ENCODE measurements around the gene SLC5A11. TPM values are rescaled to one million over a fixed set of nuclear protein-coding genes. Genes with fewer than 3 reads are reported as not detected.

Gene SLC5A11
- polyA plus RNA-seq, 1 donor (not counting 4 experiments of a cell fraction or from before 2014, with no cell fraction given) = 0.07 TPM

DNA sequence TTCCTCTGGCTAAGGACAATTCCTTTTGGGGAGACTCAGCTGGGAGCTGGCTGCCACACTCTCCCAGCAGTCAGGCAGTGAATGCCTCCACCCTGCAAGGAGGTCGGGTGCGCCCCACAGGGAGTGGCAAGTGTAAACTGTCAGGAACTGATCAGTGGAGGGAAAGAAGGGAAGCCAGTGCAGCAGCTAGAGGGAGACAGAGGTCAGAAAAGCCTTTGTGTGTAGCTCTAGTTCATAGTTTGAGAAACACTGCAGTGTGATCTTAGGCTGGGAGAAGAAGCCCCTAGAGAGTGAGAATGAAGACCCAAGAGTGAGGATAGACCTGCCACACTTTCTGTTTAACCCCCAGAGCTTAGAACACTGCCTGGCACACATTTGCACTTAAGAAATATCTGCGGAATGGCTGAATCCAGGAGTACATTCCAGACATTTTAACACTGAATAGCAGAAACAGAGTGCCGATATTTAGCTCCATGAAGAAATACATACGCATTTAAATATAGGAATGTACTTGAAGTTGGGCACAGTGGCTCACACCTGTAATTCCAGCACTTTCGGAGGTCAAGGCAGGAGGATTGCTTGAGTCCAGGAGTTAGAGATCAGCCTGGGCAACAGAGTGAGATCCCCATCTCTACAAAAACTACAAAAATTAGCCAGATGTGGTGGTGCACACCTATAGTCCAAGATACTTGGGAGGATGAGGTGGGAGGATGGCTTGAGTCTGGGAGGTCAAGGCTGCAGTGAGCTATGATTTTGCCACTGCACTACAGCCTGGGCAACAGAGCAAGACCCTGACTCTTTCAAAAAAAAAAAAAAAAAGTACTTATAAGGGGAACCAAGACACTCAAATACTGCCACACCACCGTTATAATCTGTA is 11.1 kb upstream of the SLC5A11 start:
- FAIRE-seq = no peak
- dilution Hi-C loops (cut with MboI; ENCODE audit: extremely low pct_ligation_motif_present, low sequenced_read_pairs) = no loop called here
- H3K9ac ChIP-seq (ENCODE audit: control insufficient read depth, extremely low read depth, insufficient read depth, low read length) = no peak overlapping the region
- H4K20me1 ChIP-seq (ENCODE audit: control insufficient read depth, extremely low read depth, insufficient read depth, low read length) = peaks cover 2% of the 10 kb centered on the region
- no peak overlapping the region for H2AFZ ChIP-seq (ENCODE audit: control insufficient read depth, low read length)
- peaks cover 0 to 2% of the 10 kb centered on the region in 2 experiments for H3K36me3 ChIP-seq (ENCODE audit: control insufficient read depth in 2 of 2, extremely low read depth in 1 of 2, insufficient read depth in 2 of 2, low read length in 2 of 2)
- no peak for TF ChIP-seq EZH2 (IDR thresholded peaks at IDR 0.05; ENCODE audit: low read length)
- TF ChIP-seq, protein P1, sequence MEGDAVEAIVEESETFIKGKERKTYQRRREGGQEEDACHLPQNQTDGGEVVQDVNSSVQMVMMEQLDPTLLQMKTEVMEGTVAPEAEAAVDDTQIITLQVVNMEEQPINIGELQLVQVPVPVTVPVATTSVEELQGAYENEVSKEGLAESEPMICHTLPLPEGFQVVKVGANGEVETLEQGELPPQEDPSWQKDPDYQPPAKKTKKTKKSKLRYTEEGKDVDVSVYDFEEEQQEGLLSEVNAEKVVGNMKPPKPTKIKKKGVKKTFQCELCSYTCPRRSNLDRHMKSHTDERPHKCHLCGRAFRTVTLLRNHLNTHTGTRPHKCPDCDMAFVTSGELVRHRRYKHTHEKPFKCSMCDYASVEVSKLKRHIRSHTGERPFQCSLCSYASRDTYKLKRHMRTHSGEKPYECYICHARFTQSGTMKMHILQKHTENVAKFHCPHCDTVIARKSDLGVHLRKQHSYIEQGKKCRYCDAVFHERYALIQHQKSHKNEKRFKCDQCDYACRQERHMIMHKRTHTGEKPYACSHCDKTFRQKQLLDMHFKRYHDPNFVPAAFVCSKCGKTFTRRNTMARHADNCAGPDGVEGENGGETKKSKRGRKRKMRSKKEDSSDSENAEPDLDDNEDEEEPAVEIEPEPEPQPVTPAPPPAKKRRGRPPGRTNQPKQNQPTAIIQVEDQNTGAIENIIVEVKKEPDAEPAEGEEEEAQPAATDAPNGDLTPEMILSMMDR (optimal IDR thresholded peaks at IDR 0.05 in 1 of 3, IDR thresholded peaks at IDR 0.05 in 1 of 3, conservative IDR thresholded peaks at IDR 0.05 in 1 of 3; ENCODE audit: extremely low read depth in 1 of 3, insufficient read depth in 2 of 3, low read length in 3 of 3) = peak; percentile 54 to 81 (median 78)
- H3K27me3 ChIP-seq (ENCODE audit: control insufficient read depth, extremely low read depth, insufficient read depth, low read length) = no peaks in the 10 kb centered on the region
- H3K4me3 ChIP-seq (ENCODE audit: control insufficient read depth in 2 of 3, extremely low read depth in 1 of 3, insufficient read depth in 2 of 3, low read depth in 1 of 3, low read length in 3 of 3) = no peak overlapping the region
- DNase-seq (ENCODE audit: low read depth, low spot score) = no peak
- H3K27ac ChIP-seq (ENCODE audit: control insufficient read depth, insufficient read depth, low read length) = no peak overlapping the region
- no peaks in the 10 kb centered on the region for H3K9me3 ChIP-seq (ENCODE audit: control insufficient read depth, low read depth, low read length)
- no peaks in the 10 kb centered on the region for H3K79me2 ChIP-seq (ENCODE audit: control insufficient read depth, insufficient read depth, low read length)
- peaks cover 7% of the 10 kb centered on the region for H3K4me1 ChIP-seq (ENCODE audit: control insufficient read depth, extremely low read depth, insufficient read depth, low read length)
- no peaks in the 10 kb centered on the region for H3K9me1 ChIP-seq (ENCODE audit: control insufficient read depth, extremely low read depth, insufficient read depth, low read length)
- H3K4me2 ChIP-seq (ENCODE audit: control insufficient read depth, extremely low read depth, insufficient read depth, low read depth, low read length) = no peak overlapping the region

DNA sequence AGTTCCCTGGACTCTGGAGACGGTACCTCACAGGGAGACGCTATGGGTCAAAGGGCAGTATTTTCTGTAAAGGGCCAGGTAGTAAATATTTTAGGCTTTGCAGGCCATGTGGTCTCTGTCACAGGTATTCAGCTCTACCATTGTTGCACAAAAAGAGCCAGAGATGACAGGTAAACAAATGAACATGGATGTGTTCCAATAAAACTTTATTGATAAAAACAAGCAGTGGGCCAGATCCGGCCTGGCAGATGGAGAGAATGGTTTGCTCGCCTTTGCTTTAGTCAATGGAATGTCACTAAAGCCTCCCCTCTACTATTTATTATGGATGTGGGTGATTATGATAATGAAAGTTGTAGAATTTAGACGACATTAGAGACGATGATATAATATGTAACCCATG is 8.9 kb upstream of the SLC5A11 start:
- H3K27ac ChIP-seq (ENCODE audit: control insufficient read depth, insufficient read depth, low read length) = no peak overlapping the region
- H3K9me3 ChIP-seq (ENCODE audit: control insufficient read depth, low read depth, low read length) = no peaks in the 10 kb centered on the region
- H2AFZ ChIP-seq (ENCODE audit: control insufficient read depth, low read length) = no peak overlapping the region
- no peaks in the 10 kb centered on the region for H3K27me3 ChIP-seq (ENCODE audit: control insufficient read depth, extremely low read depth, insufficient read depth, low read length)
- H3K4me2 ChIP-seq (ENCODE audit: control insufficient read depth, extremely low read depth, insufficient read depth, low read depth, low read length) = no peak overlapping the region
- no peaks in the 10 kb centered on the region for H3K9me1 ChIP-seq (ENCODE audit: control insufficient read depth, extremely low read depth, insufficient read depth, low read length)
- no peak overlapping the region for H3K4me3 ChIP-seq (ENCODE audit: control insufficient read depth in 2 of 3, extremely low read depth in 1 of 3, insufficient read depth in 2 of 3, low read depth in 1 of 3, low read length in 3 of 3)
- dilution Hi-C loops (cut with MboI; ENCODE audit: extremely low pct_ligation_motif_present, low sequenced_read_pairs) = no loop called here
- no peak for TF ChIP-seq EZH2 (IDR thresholded peaks at IDR 0.05; ENCODE audit: low read length)
- TF ChIP-seq, protein P1 (optimal IDR thresholded peaks at IDR 0.05 in 1 of 3, IDR thresholded peaks at IDR 0.05 in 1 of 3, conservative IDR thresholded peaks at IDR 0.05 in 1 of 3; ENCODE audit: extremely low read depth in 1 of 3, insufficient read depth in 2 of 3, low read length in 3 of 3) = no peak
- peaks cover 2% of the 10 kb centered on the region for H4K20me1 ChIP-seq (ENCODE audit: control insufficient read depth, extremely low read depth, insufficient read depth, low read length)
- no peak for DNase-seq (ENCODE audit: low read depth, low spot score)
- H3K9ac ChIP-seq (ENCODE audit: control insufficient read depth, extremely low read depth, insufficient read depth, low read length) = no peak overlapping the region
- peaks cover 10% of the 10 kb centered on the region for H3K4me1 ChIP-seq (ENCODE audit: control insufficient read depth, extremely low read depth, insufficient read depth, low read length)
- no peaks in the 10 kb centered on the region for H3K79me2 ChIP-seq (ENCODE audit: control insufficient read depth, insufficient read depth, low read length)
- peaks cover 0 to 2% of the 10 kb centered on the region in 2 experiments for H3K36me3 ChIP-seq (ENCODE audit: control insufficient read depth in 2 of 2, extremely low read depth in 1 of 2, insufficient read depth in 2 of 2, low read length in 2 of 2)
- FAIRE-seq = no peak

Data from keratinocyte (primary cell).